ENCODE measurements around the gene MRPL12.
A peak's percentile ranks its signal among the peaks of the same experiment; 100 is the strongest.

MRPL12 gene

DNA sequence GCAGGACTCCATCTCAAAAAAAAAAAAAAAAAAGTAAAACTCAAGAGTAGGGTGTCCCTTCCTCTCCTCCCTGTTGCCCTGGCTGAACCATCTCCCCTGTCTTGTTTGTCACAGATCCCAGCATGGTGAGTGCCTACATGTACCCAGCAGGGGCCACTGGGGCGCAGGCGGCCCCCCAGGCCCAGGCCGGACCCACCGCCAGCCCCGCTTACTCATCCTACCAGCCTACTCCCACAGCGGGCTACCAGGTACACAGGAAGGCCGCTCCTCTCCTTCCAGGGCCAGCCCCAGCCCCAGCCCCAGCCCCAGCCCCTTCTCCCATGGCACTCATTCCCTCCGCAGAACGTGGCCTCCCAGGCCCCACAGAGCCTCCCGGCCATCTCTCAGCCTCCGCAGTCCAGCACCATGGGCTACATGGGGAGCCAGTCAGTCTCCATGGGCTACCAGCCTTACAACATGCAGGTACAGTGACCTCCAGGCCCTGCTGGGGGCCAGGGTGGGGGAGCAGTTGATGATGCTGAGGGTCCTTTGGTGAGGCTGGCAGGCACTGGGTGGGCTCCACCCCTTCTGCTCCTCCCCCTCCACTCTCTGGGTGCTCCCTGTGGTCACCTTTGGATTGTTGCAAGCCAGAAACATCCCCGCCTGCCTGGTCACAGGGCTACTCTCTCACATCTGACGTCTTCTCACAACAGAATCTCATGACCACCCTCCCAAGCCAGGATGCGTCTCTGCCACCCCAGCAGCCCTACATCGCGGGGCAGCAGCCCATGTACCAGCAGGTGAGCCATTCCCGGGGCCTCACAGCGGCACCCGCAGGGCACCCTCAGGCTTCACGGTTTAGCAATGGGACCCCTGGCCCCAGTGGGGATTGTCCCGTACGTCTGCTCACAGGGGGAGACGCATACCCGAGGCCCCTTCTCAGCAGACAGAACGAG is 2.5 kb upstream of the MRPL12 start:
- no peak for TF ChIP-seq EZH2 (IDR thresholded peaks at IDR 0.05; ENCODE audit: borderline replicate concordance, low read depth, low read length, severe bottlenecking)
- TF ChIP-seq, protein P1, sequence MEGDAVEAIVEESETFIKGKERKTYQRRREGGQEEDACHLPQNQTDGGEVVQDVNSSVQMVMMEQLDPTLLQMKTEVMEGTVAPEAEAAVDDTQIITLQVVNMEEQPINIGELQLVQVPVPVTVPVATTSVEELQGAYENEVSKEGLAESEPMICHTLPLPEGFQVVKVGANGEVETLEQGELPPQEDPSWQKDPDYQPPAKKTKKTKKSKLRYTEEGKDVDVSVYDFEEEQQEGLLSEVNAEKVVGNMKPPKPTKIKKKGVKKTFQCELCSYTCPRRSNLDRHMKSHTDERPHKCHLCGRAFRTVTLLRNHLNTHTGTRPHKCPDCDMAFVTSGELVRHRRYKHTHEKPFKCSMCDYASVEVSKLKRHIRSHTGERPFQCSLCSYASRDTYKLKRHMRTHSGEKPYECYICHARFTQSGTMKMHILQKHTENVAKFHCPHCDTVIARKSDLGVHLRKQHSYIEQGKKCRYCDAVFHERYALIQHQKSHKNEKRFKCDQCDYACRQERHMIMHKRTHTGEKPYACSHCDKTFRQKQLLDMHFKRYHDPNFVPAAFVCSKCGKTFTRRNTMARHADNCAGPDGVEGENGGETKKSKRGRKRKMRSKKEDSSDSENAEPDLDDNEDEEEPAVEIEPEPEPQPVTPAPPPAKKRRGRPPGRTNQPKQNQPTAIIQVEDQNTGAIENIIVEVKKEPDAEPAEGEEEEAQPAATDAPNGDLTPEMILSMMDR (IDR thresholded peaks at IDR 0.05; ENCODE audit: borderline replicate concordance, extremely low read depth, low read length, poor library complexity, severe bottlenecking): no peak
- Histone ChIP-seq H3K9me3 (ENCODE audit: insufficient read depth, low read length, severe bottlenecking) (no peaks in the 10 kb centered on the region), H3K36me3 (ENCODE audit: insufficient read depth, low read length) (peaks cover 70% of the 10 kb centered on the region), H3K27ac (ENCODE audit: low read length) (no peak overlapping the region), H3K9ac (ENCODE audit: low read depth, low read length) (peak overlapping the region; percentile 95), H2AFZ (ENCODE audit: low read depth, low read length) (no peak overlapping the region), H4K20me1 (ENCODE audit: insufficient read depth, low read length) (peaks cover 51% of the 10 kb centered on the region), H3K4me2 (ENCODE audit: insufficient read depth, low read length) (peak overlapping the region; percentile 95), H3K79me2 (ENCODE audit: insufficient read depth, low read length) (peaks cover 68% of the 10 kb centered on the region), H3K4me3 (ENCODE audit: low read depth in 1 of 2, low read length in 2 of 2) (peak overlapping the region in 1 of 2 experiments; percentile 71; a peak in 3 of 4 replicates), H3K4me1 (ENCODE audit: insufficient read depth, low read length) (peaks cover 37% of the 10 kb centered on the region), H3K27me3 (ENCODE audit: insufficient read depth, low read length, poor library complexity) (no peaks in the 10 kb centered on the region)
- ATAC-seq (ENCODE audit: insufficient read depth, low read depth): no peak
- DNase-seq: no peak

DNA sequence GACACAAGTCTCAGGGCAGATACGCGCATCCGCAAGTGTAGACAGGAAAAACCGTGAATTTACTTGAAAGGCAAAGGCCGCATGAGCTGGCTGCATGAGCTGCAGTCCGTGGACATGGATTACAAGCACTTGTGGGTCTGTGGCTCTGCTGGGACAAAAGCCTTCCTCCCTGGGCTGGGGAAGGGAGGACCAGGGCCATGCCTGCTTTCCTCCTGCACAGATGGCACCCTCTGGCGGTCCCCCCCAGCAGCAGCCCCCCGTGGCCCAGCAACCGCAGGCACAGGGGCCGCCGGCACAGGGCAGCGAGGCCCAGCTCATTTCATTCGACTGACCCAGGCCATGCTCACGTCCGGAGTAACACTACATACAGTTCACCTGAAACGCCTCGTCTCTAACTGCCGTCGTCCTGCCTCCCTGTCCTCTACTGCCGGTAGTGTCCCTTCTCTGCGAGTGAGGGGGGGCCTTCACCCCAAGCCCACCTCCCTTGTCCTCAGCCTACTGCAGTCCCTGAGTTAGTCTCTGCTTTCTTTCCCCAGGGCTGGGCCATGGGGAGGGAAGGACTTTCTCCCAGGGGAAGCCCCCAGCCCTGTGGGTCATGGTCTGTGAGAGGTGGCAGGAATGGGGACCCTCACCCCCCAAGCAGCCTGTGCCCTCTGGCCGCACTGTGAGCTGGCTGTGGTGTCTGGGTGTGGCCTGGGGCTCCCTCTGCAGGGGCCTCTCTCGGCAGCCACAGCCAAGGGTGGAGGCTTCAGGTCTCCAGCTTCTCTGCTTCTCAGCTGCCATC is 1.7 kb upstream of the MRPL12 start:
- ATAC-seq (ENCODE audit: insufficient read depth, low read depth) (0 out of 3 replicates have a peak, but pooled peaks have one; percentile 13), DNase-seq (no peak)
- Histone ChIP-seq H3K4me2 (ENCODE audit: insufficient read depth, low read length) (peak overlapping the region; percentile 95), H3K27me3 (ENCODE audit: insufficient read depth, low read length, poor library complexity) (no peaks in the 10 kb centered on the region), H2AFZ (ENCODE audit: low read depth, low read length) (no peak overlapping the region), H3K9ac (ENCODE audit: low read depth, low read length) (peak overlapping the region; percentile 95), H3K27ac (ENCODE audit: low read length) (peak overlapping the region; percentile 86), H3K4me1 (ENCODE audit: insufficient read depth, low read length) (peaks cover 38% of the 10 kb centered on the region), H3K4me3 (ENCODE audit: low read depth in 1 of 2, low read length in 2 of 2) (peak overlapping the region; percentile 71 to 98; a peak in 3 of 4 replicates), H3K9me3 (ENCODE audit: insufficient read depth, low read length, severe bottlenecking) (no peaks in the 10 kb centered on the region), H4K20me1 (ENCODE audit: insufficient read depth, low read length) (peaks cover 55% of the 10 kb centered on the region), H3K79me2 (ENCODE audit: insufficient read depth, low read length) (peaks cover 73% of the 10 kb centered on the region), H3K36me3 (ENCODE audit: insufficient read depth, low read length) (peaks cover 70% of the 10 kb centered on the region)
- TF ChIP-seq, protein P1 (IDR thresholded peaks at IDR 0.05; ENCODE audit: borderline replicate concordance, extremely low read depth, low read length, poor library complexity, severe bottlenecking): peak; percentile 7
- TF ChIP-seq EZH2 (IDR thresholded peaks at IDR 0.05; ENCODE audit: borderline replicate concordance, low read depth, low read length, severe bottlenecking): no peak

DNA sequence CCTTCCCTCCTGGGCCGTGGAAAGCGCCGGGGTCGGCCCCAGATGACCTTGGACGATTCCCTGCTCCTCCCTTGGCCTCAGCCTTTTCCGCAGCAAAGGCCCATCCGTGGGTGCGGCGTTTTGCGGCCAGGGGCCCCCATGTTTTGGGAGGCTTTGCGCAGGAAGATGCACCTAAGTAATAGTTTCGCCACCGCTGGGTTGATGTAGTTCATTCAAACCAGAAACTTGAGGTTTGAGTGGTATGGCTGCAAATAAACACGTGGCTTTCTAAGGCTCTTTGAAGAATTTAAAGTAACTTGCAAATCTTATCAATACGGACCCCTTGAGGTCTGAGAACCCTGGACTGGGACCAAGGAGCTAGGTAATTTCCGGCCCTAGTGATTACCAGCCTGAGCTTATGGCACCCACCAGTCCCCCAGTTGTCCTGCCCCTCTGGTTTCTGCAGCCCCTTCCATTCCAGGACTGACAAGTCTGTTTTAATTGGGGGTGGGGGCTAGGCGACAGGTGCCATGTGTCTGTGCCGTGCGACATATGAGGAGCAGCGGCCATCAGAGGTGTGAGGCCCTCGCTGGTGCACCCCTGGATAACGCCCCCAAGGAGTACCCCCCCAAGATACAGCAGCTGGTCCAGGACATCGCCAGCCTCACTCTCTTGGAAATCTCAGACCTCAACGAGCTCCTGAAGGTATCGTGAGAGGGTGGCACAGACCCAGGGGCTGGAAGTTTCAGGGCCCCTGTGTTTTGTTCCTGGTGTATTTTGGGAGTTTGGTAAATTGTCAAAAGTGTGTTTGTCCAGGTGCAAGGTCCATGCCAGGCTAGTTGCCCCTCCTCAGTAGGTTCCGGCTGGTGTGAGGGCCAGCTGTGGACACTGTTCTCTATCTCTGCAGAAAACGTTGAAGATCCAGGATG is 834 bp downstream of the MRPL12 start:
- Histone ChIP-seq H3K9ac (ENCODE audit: low read depth, low read length) (peak overlapping the region; percentile 95), H3K4me2 (ENCODE audit: insufficient read depth, low read length) (peak overlapping the region; percentile 95), H2AFZ (ENCODE audit: low read depth, low read length) (peak overlapping the region; percentile 77), H3K27me3 (ENCODE audit: insufficient read depth, low read length, poor library complexity) (no peaks in the 10 kb centered on the region), H3K27ac (ENCODE audit: low read length) (peak overlapping the region; percentile 86), H3K4me3 (ENCODE audit: low read depth in 1 of 2, low read length in 2 of 2) (peak overlapping the region; percentile 71 to 98), H4K20me1 (ENCODE audit: insufficient read depth, low read length) (peaks cover 60% of the 10 kb centered on the region), H3K9me3 (ENCODE audit: insufficient read depth, low read length, severe bottlenecking) (no peaks in the 10 kb centered on the region), H3K79me2 (ENCODE audit: insufficient read depth, low read length) (peaks cover 66% of the 10 kb centered on the region), H3K36me3 (ENCODE audit: insufficient read depth, low read length) (peaks cover 70% of the 10 kb centered on the region), H3K4me1 (ENCODE audit: insufficient read depth, low read length) (peaks cover 38% of the 10 kb centered on the region)
- DNase-seq (no peak), ATAC-seq (ENCODE audit: insufficient read depth, low read depth) (no peak)
- TF ChIP-seq, protein P1 (IDR thresholded peaks at IDR 0.05; ENCODE audit: borderline replicate concordance, extremely low read depth, low read length, poor library complexity, severe bottlenecking): no peak
- TF ChIP-seq EZH2 (IDR thresholded peaks at IDR 0.05; ENCODE audit: borderline replicate concordance, low read depth, low read length, severe bottlenecking): no peak
